Measurements from ENCODE around the gene C5.
"Not testable (repeated sequence)": the region's sequence is repeated elsewhere in the genome, so short reads cannot be mapped to it uniquely, and the experiment has no call there.

The C5 gene

GRCh38 chr9:121038804-121039203, 11.3 kb downstream of the C5 start:
- H3K27me3 ChIP-seq (ENCODE audit: low read depth, low read length), result no peaks in the 10 kb centered on the region
- no peak overlapping the region for H3K27ac ChIP-seq (ENCODE audit: low read length)
- H3K36me3 ChIP-seq (ENCODE audit: control insufficient read depth in 1 of 2, insufficient read depth in 2 of 2, low read length in 2 of 2), result no peaks in the 10 kb centered on the region
- no peaks in the 10 kb centered on the region for H3K9me3 ChIP-seq (ENCODE audit: control insufficient read depth in 1 of 2, low read length in 2 of 2)
- no peaks in the 10 kb centered on the region for H3K4me1 ChIP-seq (ENCODE audit: control insufficient read depth in 1 of 2, insufficient read depth in 2 of 2, low read length in 2 of 2)
- no peak overlapping the region for H3K4me3 ChIP-seq (ENCODE audit: low read depth in 1 of 2, low read length in 2 of 2)

GRCh38 chr9:121038362-121038761, 11.7 kb downstream of the C5 start:
- H3K36me3 ChIP-seq (ENCODE audit: control insufficient read depth in 1 of 2, insufficient read depth in 2 of 2, low read length in 2 of 2), result peaks cover 0 to 1% of the 10 kb centered on the region in 2 donors
- no peaks in the 10 kb centered on the region for H3K9me3 ChIP-seq (ENCODE audit: control insufficient read depth in 1 of 2, low read length in 2 of 2)
- H3K27me3 ChIP-seq (ENCODE audit: low read depth, low read length), result no peaks in the 10 kb centered on the region
- H3K4me1 ChIP-seq (ENCODE audit: control insufficient read depth in 1 of 2, insufficient read depth in 2 of 2, low read length in 2 of 2), result no peaks in the 10 kb centered on the region
- no peak overlapping the region for H3K4me3 ChIP-seq (ENCODE audit: low read depth in 1 of 2, low read length in 2 of 2)
- H3K27ac ChIP-seq (ENCODE audit: low read length), result no peak overlapping the region

GRCh38 chr9:121035717-121036116, 14.4 kb downstream of the C5 start:
- H3K9me3 ChIP-seq (ENCODE audit: control insufficient read depth in 1 of 2, low read length in 2 of 2); H3K27me3 ChIP-seq (ENCODE audit: low read depth, low read length); H3K27ac ChIP-seq (ENCODE audit: low read length); H3K4me1 ChIP-seq (ENCODE audit: control insufficient read depth in 1 of 2, insufficient read depth in 2 of 2, low read length in 2 of 2); H3K36me3 ChIP-seq (ENCODE audit: control insufficient read depth in 1 of 2, insufficient read depth in 2 of 2, low read length in 2 of 2); H3K4me3 ChIP-seq (ENCODE audit: low read depth in 1 of 2, low read length in 2 of 2): not testable (repeated sequence)

GRCh38 chr9:121034529-121034928, 15.5 kb downstream of the C5 start:
- Histone ChIP-seq H3K27ac (ENCODE audit: low read length) (no peak overlapping the region), H3K27me3 (ENCODE audit: low read depth, low read length) (no peaks in the 10 kb centered on the region), H3K9me3 (ENCODE audit: control insufficient read depth in 1 of 2, low read length in 2 of 2) (no peaks in the 10 kb centered on the region), H3K4me3 (ENCODE audit: low read depth in 1 of 2, low read length in 2 of 2) (no peak overlapping the region), H3K36me3 (ENCODE audit: control insufficient read depth in 1 of 2, insufficient read depth in 2 of 2, low read length in 2 of 2) (peaks cover 0 to 4% of the 10 kb centered on the region in 2 donors), H3K4me1 (ENCODE audit: control insufficient read depth in 1 of 2, insufficient read depth in 2 of 2, low read length in 2 of 2) (no peaks in the 10 kb centered on the region)

GRCh38 chr9:121029469-121029868, 20.6 kb downstream of the C5 start:
- Histone ChIP-seq H3K4me3 (ENCODE audit: low read depth in 1 of 2, low read length in 2 of 2) (no peak overlapping the region), H3K36me3 (ENCODE audit: control insufficient read depth in 1 of 2, insufficient read depth in 2 of 2, low read length in 2 of 2) (peaks cover 0 to 4% of the 10 kb centered on the region in 2 donors)

GRCh38 chr9:121028285-121028684, 21.8 kb downstream of the C5 start:
- H3K4me3 ChIP-seq (ENCODE audit: low read depth in 1 of 2, low read length in 2 of 2); H3K36me3 ChIP-seq (ENCODE audit: control insufficient read depth in 1 of 2, insufficient read depth in 2 of 2, low read length in 2 of 2); H3K27me3 ChIP-seq (ENCODE audit: low read depth, low read length); H3K9me3 ChIP-seq (ENCODE audit: control insufficient read depth in 1 of 2, low read length in 2 of 2); H3K27ac ChIP-seq (ENCODE audit: low read length); H3K4me1 ChIP-seq (ENCODE audit: control insufficient read depth in 1 of 2, insufficient read depth in 2 of 2, low read length in 2 of 2): not testable (repeated sequence)

More at GRCh38 chr9:121029469-121029868, 20.6 kb downstream of the C5 start:
- Histone ChIP-seq H3K4me1 (ENCODE audit: control insufficient read depth in 1 of 2, insufficient read depth in 2 of 2, low read length in 2 of 2) (no peaks in the 10 kb centered on the region), H3K27ac (ENCODE audit: low read length) (no peak overlapping the region), H3K27me3 (ENCODE audit: low read depth, low read length) (no peaks in the 10 kb centered on the region), H3K9me3 (ENCODE audit: control insufficient read depth in 1 of 2, low read length in 2 of 2) (no peaks in the 10 kb centered on the region)

- H3K9me3 ChIP-seq (ENCODE audit: control insufficient read depth in 1 of 2, low read length in 2 of 2), result no peaks in the 10 kb centered on the region
- H3K27ac ChIP-seq (ENCODE audit: low read length), result no peak overlapping the region
- H3K27me3 ChIP-seq (ENCODE audit: low read depth, low read length), result no peaks in the 10 kb centered on the region
- no peaks in the 10 kb centered on the region for H3K36me3 ChIP-seq (ENCODE audit: control insufficient read depth in 1 of 2, insufficient read depth in 2 of 2, low read length in 2 of 2)
- no peaks in the 10 kb centered on the region for H3K4me1 ChIP-seq (ENCODE audit: control insufficient read depth in 1 of 2, insufficient read depth in 2 of 2, low read length in 2 of 2)
- H3K4me3 ChIP-seq (ENCODE audit: low read depth in 1 of 2, low read length in 2 of 2), result no peak overlapping the region
Observed at GRCh38 chr9:121026768-121027167, 23.3 kb downstream of the C5 start.

GRCh38 chr9:121026260-121026691, 23.8 kb downstream of the C5 start:
- Histone ChIP-seq H3K27ac (ENCODE audit: low read length) (no peak overlapping the region), H3K4me3 (ENCODE audit: low read depth in 1 of 2, low read length in 2 of 2) (no peak overlapping the region), H3K27me3 (ENCODE audit: low read depth, low read length) (no peaks in the 10 kb centered on the region), H3K9me3 (ENCODE audit: control insufficient read depth in 1 of 2, low read length in 2 of 2) (no peaks in the 10 kb centered on the region), H3K36me3 (ENCODE audit: control insufficient read depth in 1 of 2, insufficient read depth in 2 of 2, low read length in 2 of 2) (no peaks in the 10 kb centered on the region), H3K4me1 (ENCODE audit: control insufficient read depth in 1 of 2, insufficient read depth in 2 of 2, low read length in 2 of 2) (no peaks in the 10 kb centered on the region)

GRCh38 chr9:121024237-121024636, 25.8 kb downstream of the C5 start:
- H3K27ac ChIP-seq (ENCODE audit: low read length), result no peak overlapping the region
- H3K4me1 ChIP-seq (ENCODE audit: control insufficient read depth in 1 of 2, insufficient read depth in 2 of 2, low read length in 2 of 2), result no peaks in the 10 kb centered on the region
- no peaks in the 10 kb centered on the region for H3K27me3 ChIP-seq (ENCODE audit: low read depth, low read length)
- no peaks in the 10 kb centered on the region for H3K36me3 ChIP-seq (ENCODE audit: control insufficient read depth in 1 of 2, insufficient read depth in 2 of 2, low read length in 2 of 2)
- no peaks in the 10 kb centered on the region for H3K9me3 ChIP-seq (ENCODE audit: control insufficient read depth in 1 of 2, low read length in 2 of 2)
- no peak overlapping the region for H3K4me3 ChIP-seq (ENCODE audit: low read depth in 1 of 2, low read length in 2 of 2)

GRCh38 chr9:121023064-121023463, 27.0 kb downstream of the C5 start:
- Histone ChIP-seq H3K4me1 (ENCODE audit: control insufficient read depth in 1 of 2, insufficient read depth in 2 of 2, low read length in 2 of 2) (no peaks in the 10 kb centered on the region), H3K27ac (ENCODE audit: low read length) (no peak overlapping the region), H3K9me3 (ENCODE audit: control insufficient read depth in 1 of 2, low read length in 2 of 2) (no peaks in the 10 kb centered on the region), H3K36me3 (ENCODE audit: control insufficient read depth in 1 of 2, insufficient read depth in 2 of 2, low read length in 2 of 2) (no peaks in the 10 kb centered on the region), H3K27me3 (ENCODE audit: low read depth, low read length) (no peaks in the 10 kb centered on the region), H3K4me3 (ENCODE audit: low read depth in 1 of 2, low read length in 2 of 2) (no peak overlapping the region)

GRCh38 chr9:121021301-121021700, 28.8 kb downstream of the C5 start:
- Histone ChIP-seq H3K4me3 (ENCODE audit: low read depth in 1 of 2, low read length in 2 of 2) (no peak overlapping the region), H3K36me3 (ENCODE audit: control insufficient read depth in 1 of 2, insufficient read depth in 2 of 2, low read length in 2 of 2) (peaks cover 0 to 4% of the 10 kb centered on the region in 2 donors), H3K9me3 (ENCODE audit: control insufficient read depth in 1 of 2, low read length in 2 of 2) (no peaks in the 10 kb centered on the region), H3K27ac (ENCODE audit: low read length) (no peak overlapping the region), H3K4me1 (ENCODE audit: control insufficient read depth in 1 of 2, insufficient read depth in 2 of 2, low read length in 2 of 2) (no peaks in the 10 kb centered on the region), H3K27me3 (ENCODE audit: low read depth, low read length) (no peaks in the 10 kb centered on the region)

- Histone ChIP-seq H3K27me3 (ENCODE audit: low read depth, low read length) (no peaks in the 10 kb centered on the region), H3K9me3 (ENCODE audit: control insufficient read depth in 1 of 2, low read length in 2 of 2) (no peaks in the 10 kb centered on the region), H3K4me3 (ENCODE audit: low read depth in 1 of 2, low read length in 2 of 2) (no peak overlapping the region), H3K4me1 (ENCODE audit: control insufficient read depth in 1 of 2, insufficient read depth in 2 of 2, low read length in 2 of 2) (no peaks in the 10 kb centered on the region), H3K36me3 (ENCODE audit: control insufficient read depth in 1 of 2, insufficient read depth in 2 of 2, low read length in 2 of 2) (peaks cover 0 to 8% of the 10 kb centered on the region in 2 donors), H3K27ac (ENCODE audit: low read length) (no peak overlapping the region)
Observed at GRCh38 chr9:121019273-121019672, 30.8 kb downstream of the C5 start.
